H54 (cell line): Measurements from ENCODE around the gene NME9.

Experiments
- DNase-seq: peaks from one replicate; pipeline ENCODE4 v3.0.0; 2011; ENCODE audit warnings: low spot score, mixed read lengths; ENCODE audit not compliant: insufficient read length
- FAIRE-seq: peaks from 3 replicates; lab custom pipeline; 2011; peaks lifted over from hg19 to GRCh38; lab: Jason Lieb, UNC
- POLR2A ChIP-seq: IDR thresholded peaks from 2 replicates; pipeline ENCODE4 v1.6.1; 2011; ENCODE audit warnings: low read depth, mild to moderate bottlenecking, low read length

The NME9 gene

DNA sequence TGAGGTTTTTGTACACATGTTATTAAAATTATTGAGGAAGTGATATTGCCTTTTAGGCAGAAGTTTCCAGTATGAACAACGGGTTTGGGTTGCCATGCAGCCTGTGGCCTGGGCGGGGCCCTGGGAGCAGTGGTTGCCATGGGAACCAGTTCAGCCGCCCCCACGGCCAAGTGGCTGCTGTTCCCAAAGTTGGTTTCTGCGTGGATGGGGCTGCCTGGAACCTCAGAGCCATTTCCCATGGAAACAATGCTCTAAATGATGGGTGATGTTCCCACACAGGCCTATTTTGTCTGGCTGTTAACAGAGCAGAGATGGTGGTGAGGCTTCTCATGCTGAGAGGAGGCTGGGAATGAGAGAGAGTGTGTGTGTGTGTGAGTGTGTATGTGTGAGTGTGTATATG, 38.3 kb upstream of the NME9 start:
- no peak for FAIRE-seq
- DNase-seq = no peak
- TF ChIP-seq POLR2A = no peak

DNA sequence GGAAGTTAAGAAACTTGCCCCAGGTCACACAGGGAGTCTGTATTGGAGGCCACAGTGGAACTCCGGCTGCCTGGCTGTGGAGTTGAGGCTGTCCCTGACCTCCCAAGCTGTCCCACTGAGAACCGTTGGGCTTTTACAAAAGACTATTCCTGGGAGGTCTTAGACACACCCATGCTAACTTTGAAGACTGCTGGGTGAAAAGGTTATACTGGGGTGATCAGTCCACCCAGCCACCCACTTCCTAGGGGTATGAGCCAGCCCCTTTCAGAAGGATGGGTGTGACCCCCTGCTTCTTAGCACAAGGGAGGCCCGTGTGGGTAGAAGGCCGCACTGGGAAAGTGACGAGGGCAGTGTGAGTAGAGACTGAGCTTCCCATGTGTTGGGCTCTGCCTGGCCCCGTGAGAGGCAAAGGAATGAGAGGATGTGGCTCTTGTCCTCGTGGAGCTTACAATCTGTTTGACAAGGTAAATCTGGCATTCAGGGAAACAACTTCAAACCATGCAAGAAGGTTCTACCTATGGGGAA, 37.7 kb upstream of the NME9 start:
- DNase-seq = no peak
- no peak for TF ChIP-seq POLR2A
- no peak for FAIRE-seq

DNA sequence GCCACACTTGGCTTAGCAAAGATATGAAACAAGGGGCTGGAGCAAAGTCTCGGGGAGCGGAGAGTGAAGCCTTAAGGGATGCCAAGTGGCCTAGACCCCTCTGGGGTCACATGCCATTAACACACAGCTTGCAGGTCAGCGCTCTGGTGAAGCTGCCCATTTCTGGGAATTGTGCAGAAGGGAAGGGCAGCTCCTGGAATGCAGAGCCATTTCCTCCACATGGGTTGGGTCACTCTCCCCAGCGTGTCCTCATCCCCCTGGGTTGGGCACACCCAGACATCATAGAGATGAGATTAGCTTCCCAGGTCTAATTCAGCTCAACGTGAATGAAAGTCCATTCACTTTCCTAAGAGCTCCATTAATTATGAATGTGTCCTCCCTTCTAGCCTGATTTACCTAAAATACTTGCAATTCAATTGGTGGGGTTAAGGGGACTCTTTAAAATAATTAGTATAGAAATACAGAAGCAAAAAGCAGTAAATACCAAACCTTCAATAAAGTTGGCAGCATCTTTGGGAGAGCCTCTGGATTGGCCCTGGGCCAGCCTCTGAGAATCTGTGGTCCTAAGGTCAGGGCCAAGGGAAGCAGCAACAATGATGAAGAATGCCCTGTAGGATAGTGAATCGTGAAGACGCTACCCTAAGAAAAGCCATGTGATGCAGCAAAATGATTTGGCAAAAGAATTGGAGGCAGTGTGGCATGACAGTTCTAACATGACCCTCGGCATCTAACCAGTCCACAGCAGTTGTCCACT, 36.5 kb upstream of the NME9 start:
- no peak for TF ChIP-seq POLR2A
- FAIRE-seq (no peak), DNase-seq (no peak)

DNA sequence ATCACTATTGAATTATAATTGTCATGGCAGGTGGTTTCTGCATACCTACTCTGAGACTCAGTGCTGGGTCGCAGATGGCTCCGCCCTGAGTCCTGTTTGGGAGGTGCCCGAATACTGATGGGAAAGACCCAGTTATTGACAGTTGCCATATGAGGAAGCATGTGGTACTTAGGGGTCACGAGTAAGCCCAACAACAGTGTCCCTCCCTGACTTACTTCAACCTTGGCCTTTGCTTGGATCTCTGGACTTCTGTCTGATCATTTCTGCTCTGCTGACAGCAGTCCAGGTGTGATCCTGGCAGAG, 35.6 kb upstream of the NME9 start:
- FAIRE-seq (no peak), DNase-seq (no peak)
- no peak for TF ChIP-seq POLR2A

DNA sequence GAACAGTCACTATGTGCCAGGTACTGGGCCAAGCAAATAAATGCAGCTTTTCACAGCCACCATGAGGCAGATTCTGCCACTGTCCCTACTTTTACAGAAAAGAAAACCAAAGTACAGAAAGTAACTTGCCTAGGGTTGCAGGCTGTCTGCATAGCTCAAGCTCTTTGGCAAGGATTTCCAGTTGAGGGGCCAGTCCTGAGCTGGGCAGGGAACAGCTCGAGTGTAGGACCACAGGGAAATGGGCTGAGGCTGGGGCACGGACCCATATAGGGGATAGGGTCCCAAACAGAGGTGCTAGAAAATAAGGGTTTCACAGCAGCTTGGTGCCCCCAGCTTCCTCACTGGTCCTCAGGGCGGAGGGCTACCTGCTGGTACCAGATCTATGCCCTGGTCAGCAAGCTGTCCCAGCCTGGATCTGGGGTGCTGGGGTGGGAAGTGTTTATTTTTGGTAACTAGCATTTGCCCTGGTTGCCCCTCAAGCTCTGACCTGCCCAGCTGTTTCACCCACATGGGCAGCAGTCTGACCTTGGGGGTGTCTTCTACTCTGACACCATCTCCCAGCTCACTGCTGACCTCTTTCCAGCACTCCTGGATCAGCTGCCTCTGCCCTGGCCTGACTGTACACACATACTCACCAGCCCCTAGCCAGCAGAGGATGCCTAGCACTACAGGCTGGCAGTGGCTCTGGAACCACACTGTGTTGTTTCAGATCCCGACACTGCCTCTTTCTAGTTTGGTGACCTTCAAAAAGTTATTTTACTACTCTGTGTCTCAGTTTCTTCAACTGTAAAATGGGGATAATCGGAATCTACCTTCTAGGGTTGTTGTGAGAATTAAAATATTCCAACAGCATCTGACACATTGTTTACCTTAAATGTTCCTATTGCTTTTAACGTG, 35.0 kb upstream of the NME9 start:
- no peak for DNase-seq
- FAIRE-seq = no peak

DNA sequence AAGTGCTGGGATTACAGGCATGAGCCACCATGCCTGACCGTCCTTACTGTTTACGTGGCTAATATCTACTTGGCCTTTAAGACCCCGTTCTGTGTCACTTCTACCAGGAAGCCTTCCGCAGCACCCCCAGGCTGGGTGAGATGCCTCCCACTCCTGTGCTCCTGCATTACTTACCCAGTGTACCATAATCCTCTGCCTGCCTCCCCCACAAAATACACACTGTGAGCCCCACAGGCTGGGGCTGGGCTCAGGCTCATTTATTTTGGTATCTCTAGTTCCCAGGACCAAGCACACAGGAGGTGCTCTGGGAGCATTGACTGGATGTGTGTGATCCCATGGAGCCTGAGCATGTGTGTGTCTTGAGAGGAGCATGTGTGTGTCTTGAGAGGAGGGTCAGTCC, 33.7 kb upstream of the NME9 start:
- TF ChIP-seq POLR2A = no peak
- FAIRE-seq = no peak
- DNase-seq = no peak

More for the DNA sequence above, 35.0 kb upstream of the NME9 start:
- no peak for TF ChIP-seq POLR2A

DNA sequence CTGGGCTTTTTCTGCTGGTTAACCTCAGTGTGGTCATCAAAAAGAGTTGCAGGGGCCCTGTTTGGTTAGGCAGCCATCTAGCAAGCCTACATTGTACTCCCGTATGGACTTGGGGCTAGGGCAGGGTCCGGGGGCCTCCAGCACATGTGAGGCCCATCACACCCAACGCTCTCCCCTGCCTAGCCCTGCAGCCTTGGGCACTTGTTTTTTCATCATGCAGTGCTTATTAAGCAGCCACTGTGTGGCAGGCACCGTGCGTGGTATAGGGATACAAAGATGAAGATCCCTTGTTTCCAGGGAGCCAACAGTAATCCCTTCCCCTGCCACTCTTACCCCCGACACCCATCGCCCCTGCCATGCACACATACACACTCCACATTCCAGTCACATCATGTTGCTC, 32.9 kb upstream of the NME9 start:
- no peak for FAIRE-seq
- TF ChIP-seq POLR2A = no peak
- DNase-seq = no peak

DNA sequence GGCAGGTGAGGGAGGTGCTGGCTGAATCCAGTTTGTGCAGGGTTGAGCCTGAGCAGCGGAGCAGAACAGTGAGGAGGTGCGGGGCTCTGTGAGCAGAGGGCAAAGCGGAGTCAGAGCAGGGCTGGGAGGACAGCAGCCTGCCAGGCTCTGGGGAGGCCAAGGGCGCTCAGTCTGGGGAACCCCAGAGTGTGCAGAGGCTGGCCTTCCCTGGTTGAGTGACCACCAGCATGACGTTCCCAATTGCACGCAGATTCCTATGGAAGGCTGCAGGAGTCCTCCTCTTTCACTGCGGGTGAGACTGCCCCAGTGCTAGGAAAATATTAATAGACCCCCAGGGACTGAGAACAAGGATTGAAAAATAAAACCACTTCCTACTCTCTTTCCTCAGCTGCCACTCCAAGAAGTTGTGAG, 31.9 kb upstream of the NME9 start:
- FAIRE-seq (no peak), DNase-seq (no peak)
- no peak for TF ChIP-seq POLR2A

DNA sequence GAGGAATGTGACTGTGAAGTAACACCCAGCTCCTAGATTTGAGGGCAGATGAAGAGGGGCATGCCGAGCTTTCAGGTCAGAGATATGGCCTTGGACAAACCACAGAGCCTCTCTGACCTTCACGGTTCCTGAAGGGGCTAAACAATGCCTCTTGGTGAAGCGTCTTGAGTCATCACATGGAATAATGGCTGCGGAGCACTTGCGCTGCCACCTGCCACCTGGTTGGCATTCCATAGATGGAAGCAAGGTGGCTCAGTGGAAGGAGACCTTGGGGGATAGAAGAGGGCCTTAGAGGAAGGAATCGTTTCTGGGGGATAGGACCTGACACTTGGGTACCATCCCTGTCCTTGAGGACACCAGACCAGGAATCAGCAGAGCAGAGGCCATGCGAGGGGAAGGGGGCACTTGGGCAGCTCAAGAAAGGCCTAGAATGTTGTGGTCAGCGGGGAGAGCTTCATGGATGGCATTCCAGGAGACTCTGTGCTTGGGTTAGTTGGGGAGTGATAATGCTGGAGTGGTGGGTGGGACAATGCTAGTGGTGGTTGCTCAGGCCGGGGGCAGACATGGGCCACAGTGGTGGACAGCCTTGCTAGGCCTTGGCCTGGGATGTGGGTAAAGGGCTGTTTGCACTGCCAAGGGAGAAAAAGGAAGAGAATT, 31.3 kb upstream of the NME9 start:
- TF ChIP-seq POLR2A = no peak
- no peak for DNase-seq
- no peak for FAIRE-seq

DNA sequence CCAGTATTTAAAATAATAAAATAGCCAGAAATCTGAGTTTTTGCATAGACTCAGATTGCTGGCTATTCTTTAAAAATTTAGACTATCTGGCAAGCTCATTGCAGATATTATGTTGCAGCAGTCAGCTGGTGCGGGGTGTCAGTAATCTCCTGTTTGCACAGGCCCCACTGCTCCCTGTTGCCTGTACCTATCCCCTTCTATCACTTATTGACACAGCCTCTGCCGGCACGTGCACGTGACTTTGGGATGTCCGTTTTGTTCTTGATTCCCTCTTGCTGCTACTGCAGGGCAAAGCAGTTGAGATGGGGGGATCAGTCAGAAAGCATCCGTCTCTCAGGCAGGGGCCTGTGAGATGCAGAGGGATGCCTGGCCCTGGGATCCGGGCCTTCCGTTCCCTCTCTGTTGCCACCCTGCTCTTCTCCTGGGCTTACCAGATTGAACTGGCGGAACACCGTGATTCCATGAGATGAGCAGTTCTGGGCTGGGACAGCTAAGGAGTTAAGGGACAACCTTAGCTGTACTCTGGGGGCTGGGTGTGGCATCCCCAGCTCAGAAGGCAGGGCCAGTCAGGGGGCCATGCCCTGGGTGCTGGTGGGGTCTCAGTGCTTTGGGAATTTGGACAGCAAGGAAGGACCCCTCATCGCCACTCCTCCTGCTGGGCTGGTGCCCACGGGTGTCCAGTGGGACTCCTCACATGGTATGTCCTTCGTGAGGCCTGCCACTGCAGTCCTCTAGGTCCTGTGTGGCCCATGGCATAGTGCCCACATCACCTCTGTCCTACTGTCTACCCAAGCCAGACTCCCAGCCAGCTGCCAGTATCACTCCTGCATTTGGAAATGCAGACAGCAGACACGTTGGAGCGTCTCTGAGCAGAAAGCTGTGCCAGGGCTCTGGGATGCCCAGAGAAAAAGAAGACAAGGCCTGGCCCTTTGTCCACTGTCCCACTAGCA, 30.5 kb upstream of the NME9 start:
- FAIRE-seq (no peak), DNase-seq (no peak)
- no peak for TF ChIP-seq POLR2A

DNA sequence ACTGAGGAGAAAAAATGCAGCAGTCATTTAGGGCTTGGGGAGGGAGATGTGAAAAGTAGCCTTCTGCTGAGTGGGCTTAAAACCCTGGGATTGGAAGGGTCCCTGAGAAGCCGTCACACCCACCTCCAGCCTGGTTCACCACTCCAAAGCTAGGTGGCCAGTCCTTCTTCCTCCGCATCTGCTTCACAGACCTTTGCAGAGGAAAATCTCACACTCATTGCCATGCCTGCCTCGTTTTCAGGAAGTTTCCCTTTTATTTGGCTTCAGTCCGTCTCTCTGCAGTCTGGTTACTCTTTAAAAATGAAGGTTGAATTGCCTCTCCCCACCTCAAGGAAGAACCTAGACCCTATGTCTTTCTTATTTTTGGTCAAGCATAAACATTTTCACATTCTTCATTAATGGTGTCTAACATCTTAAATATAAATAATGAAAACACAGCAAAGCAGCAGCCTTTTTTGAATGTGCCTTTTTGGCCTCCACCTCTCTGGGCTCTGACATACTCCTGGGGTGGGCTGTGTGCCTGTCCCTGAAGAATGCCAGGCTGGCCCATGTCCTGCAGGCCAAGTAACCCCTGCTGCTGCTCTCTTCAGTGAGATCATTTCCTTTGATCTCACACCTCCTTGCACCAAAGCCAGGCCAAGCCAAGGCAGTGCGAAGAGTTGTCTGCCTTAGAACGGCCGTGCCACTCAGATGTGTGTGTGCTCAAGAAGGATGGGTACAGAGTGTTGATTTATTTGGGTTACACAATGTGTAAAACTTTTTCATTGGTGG, 29.7 kb upstream of the NME9 start:
- FAIRE-seq = no peak
- no peak for DNase-seq
- TF ChIP-seq POLR2A = no peak

DNA sequence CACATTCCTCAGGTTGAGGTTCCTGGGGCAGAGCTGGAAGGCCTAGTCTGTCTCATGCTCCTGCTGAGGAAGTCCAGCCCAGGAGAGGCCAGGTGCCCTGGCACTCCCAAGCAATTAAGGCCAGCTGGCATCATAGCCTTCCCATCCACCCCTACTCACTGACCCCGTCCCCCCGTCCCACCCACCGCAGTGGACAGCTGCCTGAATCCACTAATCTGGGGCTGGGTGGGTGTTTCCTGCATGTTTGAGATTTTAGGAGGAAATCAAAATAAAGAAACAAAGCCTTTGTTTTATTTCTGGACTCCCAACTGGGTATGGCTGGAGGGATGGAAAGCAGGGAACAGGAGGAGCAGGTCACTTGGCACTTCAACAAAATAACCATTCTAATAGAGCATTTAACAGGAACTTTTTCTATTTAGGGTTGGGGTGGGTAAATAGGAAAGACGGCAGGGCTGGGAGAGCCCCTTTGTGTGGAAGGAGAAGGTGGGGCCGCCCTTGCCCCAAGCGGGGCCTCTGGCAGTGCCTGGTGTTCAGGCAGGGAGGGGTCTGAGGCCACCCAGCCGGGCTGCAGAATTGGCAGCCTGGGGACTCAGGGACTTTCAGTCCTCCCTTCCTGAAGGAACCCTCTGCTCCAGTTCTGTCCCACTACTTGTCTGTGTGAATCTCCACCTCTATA, 27.2 kb upstream of the NME9 start:
- FAIRE-seq = no peak
- no peak for TF ChIP-seq POLR2A
- no peak for DNase-seq
